SK-N-SH treated with all-trans-retinoic acid at 6 μM for 48 hours (cell line): Measurements from ENCODE around the gene IDUA.

Source experiments
- ATAC-seq: fragments of 200-7000 bp; cut with Tn5 transposase; 3 replicates; pipeline ENCODE4 v1.9.1; 2020; ENCODE audit warnings: mild to moderate bottlenecking, moderate library complexity
- ARNTL ChIP-seq: fragments of 450-650 bp; formaldehyde crosslinking; IDR thresholded peaks from 2 replicates; pipeline ENCODE4 v1.5.0; 2020; ENCODE audit warnings: low read depth, mild to moderate bottlenecking, moderate library complexity, borderline replicate concordance
- BACH2 ChIP-seq: fragments of 250-450 bp; sonication (Bioruptor Pico); IDR thresholded peaks from 2 replicates; pipeline ENCODE4 v1.9.0; 2021; ENCODE audit warnings: mild to moderate bottlenecking, borderline replicate concordance
- CREB5 ChIP-seq: fragments of 250-450 bp; sonication (Bioruptor Pico); IDR thresholded peaks from 2 replicates; pipeline ENCODE4 v1.5.1; 2020; ENCODE audit warnings: low read depth, mild to moderate bottlenecking, moderate library complexity
- CSDC2 ChIP-seq: fragments of 250-450 bp; sonication (Bioruptor Pico); IDR thresholded peaks from 2 replicates; pipeline ENCODE4 v1.5.0; 2020; ENCODE audit warnings: mild to moderate bottlenecking, moderate library complexity
- CSRNP3 ChIP-seq: fragments of 250-450 bp; sonication (Bioruptor Pico); IDR thresholded peaks from 2 replicates; pipeline ENCODE4 v1.5.1; 2021; ENCODE audit warnings: mild to moderate bottlenecking, moderate library complexity
- ESRRG ChIP-seq: fragments of 250-450 bp; sonication (Bioruptor Pico); IDR thresholded peaks from 2 replicates; pipeline ENCODE4 v1.6.1; 2021; ENCODE audit warnings: mild to moderate bottlenecking
- GLIS3 ChIP-seq: fragments of 250-450 bp; sonication (Bioruptor Pico); IDR thresholded peaks from 2 replicates; pipeline ENCODE4 v1.5.0; 2020; ENCODE audit warnings: mild to moderate bottlenecking, moderate library complexity
- ISL1 ChIP-seq: fragments of 250-450 bp; sonication (Bioruptor Pico); IDR thresholded peaks from 2 replicates; pipeline ENCODE4 v2.1.2; 2022; ENCODE audit warnings: mild to moderate bottlenecking, moderate library complexity
- OSR1 ChIP-seq: fragments of 250-450 bp; sonication (Bioruptor Pico); IDR thresholded peaks from 2 replicates; pipeline ENCODE4 v1.8.0; 2022; ENCODE audit warnings: moderate library complexity, mild to moderate bottlenecking, inconsistent platforms
- PATZ1 ChIP-seq: fragments of 250-450 bp; sonication (Bioruptor Pico); IDR thresholded peaks from 2 replicates; pipeline ENCODE4 v1.8.0; 2020; ENCODE audit warnings: mild to moderate bottlenecking, moderate library complexity, borderline replicate concordance
- POU6F1 ChIP-seq: fragments of 250-450 bp; sonication (Bioruptor Pico); IDR thresholded peaks from 2 replicates; pipeline ENCODE4 v1.8.0; 2021; ENCODE audit warnings: low read depth, mild to moderate bottlenecking, moderate library complexity, borderline replicate concordance
- PPARA ChIP-seq: fragments of 250-450 bp; sonication (Bioruptor Pico); IDR thresholded peaks from 2 replicates; pipeline ENCODE4 v1.5.0; 2020; ENCODE audit warnings: mild to moderate bottlenecking, borderline replicate concordance
- RARB ChIP-seq: fragments of 250-450 bp; sonication (Bioruptor Pico); IDR thresholded peaks from 2 replicates; pipeline ENCODE4 v1.8.0; 2021; ENCODE audit warnings: mild to moderate bottlenecking, moderate library complexity
- SNAI2 ChIP-seq: fragments of 250-450 bp; sonication (Bioruptor Pico); IDR thresholded peaks from 2 replicates; pipeline ENCODE4 v1.5.0; 2020; ENCODE audit warnings: mild to moderate bottlenecking, moderate library complexity
- TCF4 ChIP-seq: fragments of 250-450 bp; sonication (Bioruptor Pico); IDR thresholded peaks from 2 replicates; pipeline ENCODE4 v1.8.0; 2021; ENCODE audit warnings: mild to moderate bottlenecking, moderate library complexity, borderline replicate concordance
- TOX ChIP-seq: fragments of 250-450 bp; sonication (Bioruptor Pico); IDR thresholded peaks from 2 replicates; pipeline ENCODE4 v1.8.0; 2021; ENCODE audit warnings: mild to moderate bottlenecking, moderate library complexity, borderline replicate concordance
- ZC3H10 ChIP-seq: fragments of 250-450 bp; sonication (Bioruptor Pico); IDR thresholded peaks from 2 replicates; pipeline ENCODE4 v1.5.1; 2021; ENCODE audit warnings: mild to moderate bottlenecking, moderate library complexity
- ZFP30 ChIP-seq: fragments of 450-650 bp; formaldehyde crosslinking; IDR thresholded peaks from 2 replicates; pipeline ENCODE4 v1.5.0; 2022; ENCODE audit warnings: mild to moderate bottlenecking, moderate library complexity
- ZNF565 ChIP-seq: fragments of 450-650 bp; formaldehyde crosslinking; conservative IDR thresholded peaks from 2 replicates; pipeline ENCODE4 v1.5.0; 2020; ENCODE audit warnings: low read depth, mild to moderate bottlenecking, moderate library complexity
- ZNF70 ChIP-seq: fragments of 450-650 bp; formaldehyde crosslinking; IDR thresholded peaks from 2 replicates; pipeline ENCODE4 v1.5.0; 2020; ENCODE audit warnings: mild to moderate bottlenecking, moderate library complexity
- ZNF8 ChIP-seq: fragments of 450-650 bp; formaldehyde crosslinking; IDR thresholded peaks from 2 replicates; pipeline ENCODE4 v1.5.0; 2020; ENCODE audit warnings: mild to moderate bottlenecking, moderate library complexity

Gene IDUA

GRCh38 chr4:1017211-1017610, 30.4 kb downstream of the IDUA start (continued):
- TF ChIP-seq POU6F1 (CRISPR knock-in tag) (no peak), TOX (CRISPR knock-in tag) (no peak), ZNF565 (CRISPR knock-in tag) (no peak), ARNTL (CRISPR knock-in tag) (no peak), OSR1 (CRISPR knock-in tag) (no peak), ZFP30 (CRISPR knock-in tag) (no peak), RARB (no peak), CREB5 (CRISPR knock-in tag) (no peak), ESRRG (CRISPR knock-in tag) (no peak)

GRCh38 chr4:1017706-1018105, 30.9 kb downstream of the IDUA start:
- ATAC-seq = no peak
- TF ChIP-seq OSR1 (CRISPR knock-in tag) = no peak
- TF ChIP-seq ZNF70 = no peak
- no peak for TF ChIP-seq POU6F1 (CRISPR knock-in tag)
- no peak for TF ChIP-seq PATZ1
- no peak for TF ChIP-seq ESRRG (CRISPR knock-in tag)
- no peak for TF ChIP-seq TCF4 (CRISPR knock-in tag)
- no peak for TF ChIP-seq RARB
- TF ChIP-seq SNAI2 = no peak
- TF ChIP-seq ISL1 (CRISPR knock-in tag) = no peak
- TF ChIP-seq GLIS3 (CRISPR knock-in tag) = no peak
- no peak for TF ChIP-seq ARNTL (CRISPR knock-in tag)

- TF ChIP-seq ZNF565 (CRISPR knock-in tag) = no peak
- no peak for TF ChIP-seq POU6F1 (CRISPR knock-in tag)
- no peak for ATAC-seq
These were observed 31.5 kb downstream of the IDUA start for GRCh38 chr4:1018147-1019020.

GRCh38 chr4:1019320-1019719, 32.5 kb downstream of the IDUA start:
- ATAC-seq = no peak
- no peak for TF ChIP-seq GLIS3 (CRISPR knock-in tag)
- TF ChIP-seq POU6F1 (CRISPR knock-in tag) = no peak
- no peak for TF ChIP-seq BACH2 (CRISPR knock-in tag)
- TF ChIP-seq ARNTL (CRISPR knock-in tag) = no peak
- TF ChIP-seq ISL1 (CRISPR knock-in tag) = no peak
- no peak for TF ChIP-seq CREB5 (CRISPR knock-in tag)
- TF ChIP-seq ZNF565 (CRISPR knock-in tag) = no peak
- TF ChIP-seq PPARA = no peak
- TF ChIP-seq ZC3H10 = no peak
- no peak for TF ChIP-seq ZNF8
- TF ChIP-seq TCF4 (CRISPR knock-in tag) = no peak
- no peak for TF ChIP-seq CSDC2
- no peak for TF ChIP-seq ESRRG (CRISPR knock-in tag)
- no peak for TF ChIP-seq CSRNP3
